Activated CD8-positive, alpha-beta T cell treated with anti-CD3 and anti-CD28 coated beads for 36 hours (primary cell): ENCODE data around the gene PRSS36. TPM values are rescaled to one million over a fixed set of nuclear protein-coding genes. Genes with fewer than 3 reads are reported as not detected.
"Not testable (repeated sequence)": the region's sequence is repeated elsewhere in the genome, so short reads cannot be mapped to it uniquely, and the experiment has no call there.

Experiments used
- ATAC-seq: fragments of 200-7000 bp; cut with Tn5 transposase; one replicate; pipeline ENCODE4 v1.10.0; 2021; ENCODE audit warnings: mild to moderate bottlenecking, moderate library complexity
- CTCF ChIA-PET: fragments of 350-600 bp; sonication (Branson Sonifier 250); formaldehyde crosslinking; loops from one replicate; lab custom pipeline; 2021; ENCODE audit warnings: antibody characterized with exemption; lab: Charles Lee
- POLR2A ChIA-PET: fragments of 350-600 bp; sonication (Branson Sonifier 250); formaldehyde crosslinking; loops from one replicate; lab custom pipeline; 2021; ENCODE audit warnings: antibody characterized with exemption; lab: Charles Lee
- DNase-seq: peaks from one replicate; pipeline ENCODE4 v3.0.0-alpha.2; 2020
- H3K27ac Mint-ChIP-seq: one replicate; pipeline ENCODE4 v1.8.0; 2021; ENCODE audit warnings: mild to moderate bottlenecking, mixed read lengths
- H3K27me3 Mint-ChIP-seq: one replicate; pipeline ENCODE4 v1.8.0; 2021; ENCODE audit warnings: mixed read lengths
- H3K36me3 Mint-ChIP-seq: one replicate; pipeline ENCODE4 v1.8.0; 2021; ENCODE audit warnings: low read depth, mixed read lengths
- H3K4me1 Mint-ChIP-seq: one replicate; pipeline ENCODE4 v1.8.0; 2021; ENCODE audit warnings: low read depth, mixed read lengths
- H3K4me3 Mint-ChIP-seq: one replicate; pipeline ENCODE4 v1.8.0; 2021; ENCODE audit warnings: mild to moderate bottlenecking, moderate library complexity, mixed read lengths
- H3K9me3 Mint-ChIP-seq: one replicate; pipeline ENCODE4 v1.8.0; 2021; ENCODE audit warnings: mixed read lengths
- CTCF ChIP-seq: fragments of 200-600 bp; IDR thresholded peaks from one replicate; pipeline ENCODE4 v1.8.0; 2022; ENCODE audit warnings: antibody characterized with exemption, mild to moderate bottlenecking
- intact Hi-C: fragments of 100-400 bp; cut with micrococcal nuclease; formaldehyde crosslinking; loops from one replicate; pipeline ENCODE4 v1.10.0; 2022
- total RNA-seq, 2 experiments: library from RNA; stranded (reverse); gene quantifications; one replicate each; pipeline ENCODE4 v1.2.3, GENCODE V29; 2021

The PRSS36 gene
- total RNA-seq, 2 experiments from 2014 or later, result 0.18 to 0.72 TPM

GRCh38 chr16:31179747-31180459 lies 30.0 kb upstream of the PRSS36 start, which contains the start of gene FUS:
TSS of gene FUS (plus strand) at chr16:31180139. CDS start at chr16:31180215, 76 bp downstream.
- Mint-ChIP-seq H3K36me3 (peaks cover 40% of the 10 kb centered on the region), H3K27me3 (no peaks in the 10 kb centered on the region), H3K27ac (peak within 1 kb of the TSS; percentile 99), H3K9me3 (peaks cover 4% of the 10 kb centered on the region), H3K4me1 (peaks cover 44% of the 10 kb centered on the region), H3K4me3 (peak within 1 kb of the TSS; percentile 99)
- CTCF ChIA-PET, result interaction anchor here (0.7 to 2.3 kb wide), 6 partner anchors 19 to 689 kb away, joined by 3 to 11 read pairs (median 3); partner anchors contain the start of gene STX4
- intact Hi-C loops, result loop anchor here (10.0 kb wide), 2 partner anchors 65 to 695 kb away; partner anchors contain the start of genes KAT8 and ZNF267
- POLR2A ChIA-PET, result interaction anchor here (0.5 to 13.8 kb wide), 54 partner anchors 7 to 693 kb away, joined by 3 to 482 read pairs (median 4); partner anchors contain the start of genes ARMC5, BCKDK, ITGAM and KAT8
- peak; percentile 92 for DNase-seq
- TF ChIP-seq CTCF, result no peak
- peak; percentile 55 for ATAC-seq

GRCh38 chr16:31179219-31179746 lies 29.4 kb upstream of the PRSS36 start:
- intact Hi-C loops, result loop anchor here (10.0 kb wide), 1 partner anchor 64 kb away; the partner anchor contains the start of gene KAT8
- ChIA-PET CTCF (interaction anchor here (1.0 to 2.3 kb wide), 4 partner anchors 19 to 690 kb away, joined by 3 to 11 read pairs (median 4); no protein-coding TSS in a partner anchor), POLR2A (interaction anchor here (0.7 to 13.8 kb wide), 42 partner anchors 8 to 694 kb away, joined by 3 to 482 read pairs (median 5); partner anchors contain the start of genes ARMC5, BCKDK, ITGAM and KAT8)
- H3K4me3 Mint-ChIP-seq, result peak overlapping the region; percentile 99
- peak overlapping the region; percentile 99 for H3K27ac Mint-ChIP-seq
- H3K9me3 Mint-ChIP-seq, result peaks cover 4% of the 10 kb centered on the region
- no peak for TF ChIP-seq CTCF
- H3K4me1 Mint-ChIP-seq, result peaks cover 40% of the 10 kb centered on the region
- H3K27me3 Mint-ChIP-seq, result no peaks in the 10 kb centered on the region
- ATAC-seq (peak; percentile 3), DNase-seq (no peak)
- peaks cover 35% of the 10 kb centered on the region for H3K36me3 Mint-ChIP-seq

GRCh38 chr16:31177136-31177535 lies 27.3 kb upstream of the PRSS36 start:
- ChIA-PET POLR2A (interaction anchor here (1.0 to 13.8 kb wide), 5 partner anchors 10 to 105 kb away, joined by 3 to 482 read pairs (median 49); partner anchors contain the start of gene PYCARD), CTCF (interaction anchor here (0.9 to 2.3 kb wide), 5 partner anchors 9 to 35 kb away, joined by 3 to 13 read pairs (median 4); no protein-coding TSS in a partner anchor)
- H3K36me3 Mint-ChIP-seq, result peaks cover 14% of the 10 kb centered on the region
- peaks cover 4% of the 10 kb centered on the region for H3K9me3 Mint-ChIP-seq
- H3K27me3 Mint-ChIP-seq, result no peaks in the 10 kb centered on the region
- intact Hi-C loops, result loop anchor here (10.0 kb wide), 1 partner anchor 62 kb away; the partner anchor contains the start of gene KAT8
- peak; percentile 84 for DNase-seq
- TF ChIP-seq CTCF, result no peak
- H3K4me3 Mint-ChIP-seq, result peak overlapping the region; percentile 40
- H3K4me1 Mint-ChIP-seq, result peaks cover 19% of the 10 kb centered on the region
- H3K27ac Mint-ChIP-seq, result peak overlapping the region; percentile 72
- peak; percentile 10 for ATAC-seq

- DNase-seq, H3K27me3 Mint-ChIP-seq, CTCF ChIA-PET, H3K4me1 Mint-ChIP-seq, H3K36me3 Mint-ChIP-seq, H3K27ac Mint-ChIP-seq, ATAC-seq, H3K4me3 Mint-ChIP-seq, H3K9me3 Mint-ChIP-seq, POLR2A ChIA-PET: not testable (repeated sequence)
- intact Hi-C loops, result loop anchor here (10.0 kb wide), 1 partner anchor 55 kb away; the partner anchor contains the start of gene KAT8
Observed at GRCh38 chr16:31170048-31170447, 20.2 kb upstream of the PRSS36 start.

- Mint-ChIP-seq H3K27me3 (no peaks in the 10 kb centered on the region), H3K4me3 (no peak overlapping the region), H3K9me3 (no peaks in the 10 kb centered on the region), H3K36me3 (no peaks in the 10 kb centered on the region), H3K27ac (no peak overlapping the region), H3K4me1 (no peaks in the 10 kb centered on the region)
- ChIA-PET POLR2A (no interaction called here), CTCF (interaction anchor here (2.4 kb wide), 1 partner anchor 26 kb away, joined by 8 read pairs; no protein-coding TSS in a partner anchor)
- TF ChIP-seq CTCF, result no peak
- DNase-seq (no peak), ATAC-seq (no peak)
- intact Hi-C loops, result no loop called here
Observed at GRCh38 chr16:31168848-31169247, 19.0 kb upstream of the PRSS36 start.
